Panc1 (cell line): ENCODE results near the gene CDC26.

Experiments
- CTCF ChIP-seq: fragments of 450-650 bp; IDR thresholded peaks from 2 replicates; pipeline ENCODE4 v1.5.1; 2017; ENCODE audit warnings: mild to moderate bottlenecking
- POLR2AphosphoS5 ChIP-seq: IDR thresholded peaks from 2 replicates; pipeline ENCODE4 v1.6.1; 2012; ENCODE audit warnings: mild to moderate bottlenecking, low read depth, low read length, moderate library complexity

DNA sequence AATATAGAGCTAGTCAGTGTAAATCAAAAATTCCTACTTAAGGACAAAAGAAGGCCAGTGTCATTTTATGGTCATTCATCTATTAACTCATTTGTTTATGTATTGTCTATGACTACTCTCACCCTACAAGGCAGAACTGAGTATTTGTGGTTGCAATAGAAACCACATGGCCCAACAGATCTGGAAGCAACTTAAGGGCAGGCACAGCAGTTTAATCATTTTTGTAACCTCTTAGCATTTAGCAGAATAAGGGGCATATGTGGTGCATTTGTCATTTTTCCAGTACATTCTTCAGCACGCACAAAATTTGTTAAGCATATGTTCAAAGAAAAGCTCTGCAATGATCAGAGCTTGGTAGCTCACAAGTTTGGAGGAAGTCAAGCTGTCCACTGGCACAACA is 55.4 kb downstream of the CDC26 start:
- no peak for TF ChIP-seq CTCF
- TF ChIP-seq POLR2AphosphoS5: no peak
